Hepatocyte (in vitro differentiated cells): ENCODE data around the gene PRKCSH. TPM values are rescaled to one million over a fixed set of nuclear protein-coding genes. Genes with fewer than 3 reads are reported as not detected.
A peak's percentile ranks its signal among the peaks of the same experiment; 100 is the strongest.

ENCODE experiments used
- DNase-seq: peaks from one replicate; pipeline ENCODE4 v3.0.0-alpha.2; 2016; ENCODE audit warnings: low spot score
- H2AFZ ChIP-seq: fragments of 200-600 bp; sonication (generic); 2 replicates; pipeline ENCODE4 v1.6.0; 2016; ENCODE audit warnings: antibody characterized with exemption, mild to moderate bottlenecking
- H3K27ac ChIP-seq: fragments of 200-600 bp; sonication (generic); 2 replicates; pipeline ENCODE4 v1.5.1; 2016; ENCODE audit warnings: mild to moderate bottlenecking
- H3K27me3 ChIP-seq: fragments of 200-600 bp; sonication (generic); 2 replicates; pipeline ENCODE4 v1.6.1; 2016
- H3K36me3 ChIP-seq: fragments of 200-600 bp; sonication (generic); replicated peaks from 2 replicates; pipeline ENCODE4 v1.5.1; 2016; ENCODE audit warnings: low read depth; ENCODE audit not compliant: insufficient read depth
- H3K4me1 ChIP-seq: fragments of 200-600 bp; sonication (generic); 2 replicates; pipeline ENCODE4 v1.5.1; 2016; ENCODE audit warnings: mild to moderate bottlenecking, moderate library complexity; ENCODE audit not compliant: insufficient read depth
- H3K4me2 ChIP-seq: fragments of 200-600 bp; sonication (generic); 2 replicates; pipeline ENCODE4 v1.6.0; 2016
- H3K4me3 ChIP-seq: fragments of 200-600 bp; sonication (generic); 2 replicates; pipeline ENCODE4 v1.5.1; 2016; ENCODE audit warnings: mild to moderate bottlenecking
- H3K79me2 ChIP-seq: fragments of 200-600 bp; sonication (generic); 2 replicates; pipeline ENCODE4 v1.6.0; 2017; ENCODE audit warnings: mild to moderate bottlenecking
- H3K9me2 ChIP-seq: fragments of 200-600 bp; sonication (generic); replicated peaks from 2 replicates; pipeline ENCODE4 v1.6.0; 2017; ENCODE audit warnings: mild to moderate bottlenecking; ENCODE audit not compliant: insufficient read depth
- H3K9me3 ChIP-seq: fragments of 200-600 bp; sonication (generic); 2 replicates; pipeline ENCODE4 v1.5.1; 2016; ENCODE audit warnings: low read depth, mild to moderate bottlenecking
- H4K20me1 ChIP-seq: fragments of 200-600 bp; sonication (generic); 2 replicates; pipeline ENCODE4 v1.6.0; 2016; ENCODE audit warnings: mild to moderate bottlenecking; ENCODE audit not compliant: insufficient read depth, poor library complexity, severe bottlenecking
- CTCF ChIP-seq: fragments of 200-600 bp; sonication (generic); IDR thresholded peaks from 2 replicates; pipeline ENCODE4 v1.5.1; 2016; ENCODE audit warnings: antibody characterized with exemption, mild to moderate bottlenecking; ENCODE audit not compliant: poor library complexity
- EZH2 ChIP-seq: fragments of 200-600 bp; sonication (generic); IDR thresholded peaks from 2 replicates; pipeline ENCODE4 v1.6.1; 2016; ENCODE audit warnings: antibody characterized with exemption, mild to moderate bottlenecking, borderline replicate concordance
- EZH2phosphoT487 ChIP-seq: fragments of 200-600 bp; sonication (generic); IDR thresholded peaks from one replicate; pipeline ENCODE4 v1.6.1; 2018; ENCODE audit warnings: antibody characterized with exemption, mild to moderate bottlenecking, low read depth, moderate library complexity; ENCODE audit not compliant: unreplicated experiment, severe bottlenecking
- WGBS: methylation state at CpG from one replicate; pipeline ENCODE4 v1.1.6; 2016; ENCODE audit warnings: low lambda C conversion rate; ENCODE audit errors: missing lambda C conversion rate; 5-methylcytosine and 5-hydroxymethylcytosine counted together
- microRNA-seq: library from miRNA; unstranded; fragments of <30 nt; microRNA quantifications from one replicate; pipeline ENCODE4, GENCODE V29; 2017
- polyA plus RNA-seq: library from polyadenylated mRNA; unstranded; fragments of >200 nt; fragmentation: Nextera tagmentation; extraction: Ambion mirVana; gene quantifications from 2 replicates; pipeline ENCODE4 v1.2.1, GENCODE V29; 2016
- small RNA-seq: library from RNA; depleted of rRNA; stranded (forward); fragments of <200 nt; gene quantifications from one replicate; pipeline ENCODE3, GENCODE V24; 2014
- total RNA-seq: library from RNA; depleted of rRNA; stranded (reverse); fragments of >200 nt; gene quantifications from 2 replicates; pipeline ENCODE4 v1.2.3, GENCODE V29; 2014

The PRKCSH gene
- total and polyA plus RNA-seq, 2 experiments from 2014 or later = 85.1 to 251 TPM

GRCh38 chr19:11499890-11500420 is 64.5 kb downstream of the PRKCSH start:
- peaks cover 10% of the 10 kb centered on the region for H3K79me2 ChIP-seq
- no peak overlapping the region for H3K4me3 ChIP-seq
- WGBS = 75% methylated on average over 7 of the region's 7 CpGs
- H2AFZ ChIP-seq = no peak overlapping the region
- H4K20me1 ChIP-seq = no peaks in the 10 kb centered on the region
- no peaks in the 10 kb centered on the region for H3K27me3 ChIP-seq
- H3K27ac ChIP-seq = no peak overlapping the region
- no peaks in the 10 kb centered on the region for H3K4me1 ChIP-seq
- no peak for DNase-seq
- H3K36me3 ChIP-seq = no peaks in the 10 kb centered on the region
- TF ChIP-seq CTCF = no peak
- no peak for TF ChIP-seq EZH2
- no peak for TF ChIP-seq EZH2phosphoT487
- H3K9me3 ChIP-seq = no peaks in the 10 kb centered on the region
- H3K4me2 ChIP-seq = no peak overlapping the region
- no peaks in the 10 kb centered on the region for H3K9me2 ChIP-seq

Small RNAs within 50 kb of the gene (microRNA-seq; reads per million reads assigned to microRNA genes)
- gene MIR7974 = not detected

Small RNAs within 50 kb of the gene (small RNA-seq; reads per million reads assigned to genes)
- gene MIR7974 (0.93 reads per million, percentile 68 among the genes with 10 or more reads in this experiment), gene RF00019 (not detected)

Other genes starting within 250 kb of the PRKCSH start
- 58.3 and 60.3 TPM in 2 replicates for gene KANK2, start 238.1 kb upstream of the PRKCSH start, total RNA-seq
- gene KANK2, start 238.1 kb upstream of the PRKCSH start, polyA plus RNA-seq = 35.2 and 39.6 TPM in 2 replicates
- gene ANGPTL8, start 196.0 kb upstream of the PRKCSH start, total RNA-seq = 24.9 and 25.5 TPM in 2 replicates
- gene ANGPTL8, start 196.0 kb upstream of the PRKCSH start, polyA plus RNA-seq = 14.4 and 20.8 TPM in 2 replicates
- gene DOCK6, start 173.1 kb upstream of the PRKCSH start, total RNA-seq = 12.6 and 17.4 TPM in 2 replicates
- gene DOCK6, start 173.1 kb upstream of the PRKCSH start, polyA plus RNA-seq = 36.8 and 43.7 TPM in 2 replicates
- gene TSPAN16, start 139.5 kb upstream of the PRKCSH start, total RNA-seq = not detected in 2 replicates
- not detected in 2 replicates for gene TSPAN16, start 139.5 kb upstream of the PRKCSH start, polyA plus RNA-seq
- gene RAB3D, start 96.0 kb upstream of the PRKCSH start, total RNA-seq = 63.7 and 71.6 TPM in 2 replicates
- gene RAB3D, start 96.0 kb upstream of the PRKCSH start, polyA plus RNA-seq = 27.3 and 32.6 TPM in 2 replicates
- 188 TPM in 2 replicates for gene TMEM205, start 89.4 kb upstream of the PRKCSH start, total RNA-seq
- gene TMEM205, start 89.4 kb upstream of the PRKCSH start, polyA plus RNA-seq = 199 and 212 TPM in 2 replicates
- 10.1 and 14.6 TPM in 2 replicates for gene CCDC159, start 89.1 kb upstream of the PRKCSH start, total RNA-seq
- gene CCDC159, start 89.1 kb upstream of the PRKCSH start, polyA plus RNA-seq = 27.1 and 46.3 TPM in 2 replicates
- gene PLPPR2, start 80.2 kb upstream of the PRKCSH start, total RNA-seq = 10.9 and 25.9 TPM in 2 replicates
- gene PLPPR2, start 80.2 kb upstream of the PRKCSH start, polyA plus RNA-seq = 41.7 and 47.0 TPM in 2 replicates
- 2.2 and 3.1 TPM in 2 replicates for gene SWSAP1, start 61.0 kb upstream of the PRKCSH start, total RNA-seq
- 4.0 and 4.9 TPM in 2 replicates for gene SWSAP1, start 61.0 kb upstream of the PRKCSH start, polyA plus RNA-seq
- 16.6 and 20.9 TPM in 2 replicates for gene EPOR, start 51.3 kb upstream of the PRKCSH start, total RNA-seq
- 34.2 and 46.8 TPM in 2 replicates for gene EPOR, start 51.3 kb upstream of the PRKCSH start, polyA plus RNA-seq
- gene RGL3, start 16.3 kb upstream of the PRKCSH start, total RNA-seq = 20.6 and 27.6 TPM in 2 replicates
- gene RGL3, start 16.3 kb upstream of the PRKCSH start, polyA plus RNA-seq = 55.6 and 94.8 TPM in 2 replicates
- 0.08 and 1.3 TPM in 2 replicates for gene ODAD3, start 514 bp upstream of the PRKCSH start, total RNA-seq
- gene ODAD3, start 514 bp upstream of the PRKCSH start, polyA plus RNA-seq = 1.4 and 1.9 TPM in 2 replicates
- gene ELAVL3, start 45.4 kb downstream of the PRKCSH start, total RNA-seq = 0.30 TPM in 1 of 2 replicates, not detected in the other
- 0.11 and 0.18 TPM in 2 replicates for gene ELAVL3, start 45.4 kb downstream of the PRKCSH start, polyA plus RNA-seq
- 8.4 and 9.5 TPM in 2 replicates for gene ZNF653, start 70.2 kb downstream of the PRKCSH start, total RNA-seq
- gene ZNF653, start 70.2 kb downstream of the PRKCSH start, polyA plus RNA-seq = 9.6 and 10.2 TPM in 2 replicates
- 32.5 and 36.3 TPM in 2 replicates for gene ECSIT, start 93.5 kb downstream of the PRKCSH start, total RNA-seq
- gene ECSIT, start 93.5 kb downstream of the PRKCSH start, polyA plus RNA-seq = 23.2 and 26.3 TPM in 2 replicates
- gene CNN1, start 103.2 kb downstream of the PRKCSH start, total RNA-seq = 12.1 and 20.1 TPM in 2 replicates
- 12.6 and 12.9 TPM in 2 replicates for gene CNN1, start 103.2 kb downstream of the PRKCSH start, polyA plus RNA-seq
- gene ELOF1, start 123.6 kb downstream of the PRKCSH start, total RNA-seq = 28.1 and 30.3 TPM in 2 replicates
- 72.6 and 81.1 TPM in 2 replicates for gene ELOF1, start 123.6 kb downstream of the PRKCSH start, polyA plus RNA-seq
- 16.6 and 18.1 TPM in 2 replicates for gene ACP5, start 142.0 kb downstream of the PRKCSH start, total RNA-seq
- gene ACP5, start 142.0 kb downstream of the PRKCSH start, polyA plus RNA-seq = 6.5 and 7.2 TPM in 2 replicates
- 20.7 and 21.2 TPM in 2 replicates for gene ZNF627, start 161.8 kb downstream of the PRKCSH start, total RNA-seq
- 7.8 and 12.5 TPM in 2 replicates for gene ZNF627, start 161.8 kb downstream of the PRKCSH start, polyA plus RNA-seq